ENCODE measurements around the gene PTPRU. TPM values are rescaled to one million over a fixed set of nuclear protein-coding genes. Genes with fewer than 3 reads are reported as not detected.

The PTPRU gene
- total RNA-seq, 1 donor from 2014 or later = 37.3 TPM

- no peak for DNase-seq (ENCODE audit: extremely low spot score in 2 of 2)
- H3K27me3 ChIP-seq = no peaks in the 10 kb centered on the region
Observed at GRCh38 chr1:29368936-29369932, 132.9 kb downstream of the PTPRU start.

GRCh38 chr1:29370067-29370466 is 133.7 kb downstream of the PTPRU start:
- DNase-seq (ENCODE audit: extremely low spot score in 2 of 2) = no peak
- H3K27ac ChIP-seq = no peak overlapping the region
- H3K9me3 ChIP-seq = no peaks in the 10 kb centered on the region
- H3K27me3 ChIP-seq = no peaks in the 10 kb centered on the region
- no peaks in the 10 kb centered on the region for H3K4me1 ChIP-seq
- no peak for TF ChIP-seq POLR2A (IDR thresholded peaks at IDR 0.05)
- no peak for TF ChIP-seq CTCF (IDR thresholded peaks at IDR 0.05)
- TF ChIP-seq POLR2AphosphoS5 (IDR thresholded peaks at IDR 0.05; ENCODE audit: insufficient read depth in 1 of 2, low read depth in 1 of 2) = no peak
- H3K36me3 ChIP-seq = no peaks in the 10 kb centered on the region
- intact Hi-C loops (cut with DNase I) = no loop called here
- no peak overlapping the region for H3K4me3 ChIP-seq

More at GRCh38 chr1:29368936-29369932, 132.9 kb downstream of the PTPRU start:
- no peaks in the 10 kb centered on the region for H3K4me1 ChIP-seq
- TF ChIP-seq CTCF (IDR thresholded peaks at IDR 0.05) = no peak
- no peak for TF ChIP-seq POLR2AphosphoS5 (IDR thresholded peaks at IDR 0.05; ENCODE audit: insufficient read depth in 1 of 2, low read depth in 1 of 2)
- no peak for TF ChIP-seq POLR2A (IDR thresholded peaks at IDR 0.05)
- H3K4me3 ChIP-seq = no peak overlapping the region
- intact Hi-C loops (cut with DNase I) = no loop called here
- no peak overlapping the region for H3K27ac ChIP-seq
- no peaks in the 10 kb centered on the region for H3K36me3 ChIP-seq
- H3K9me3 ChIP-seq = no peaks in the 10 kb centered on the region

GRCh38 chr1:29371332-29371731 is 135.0 kb downstream of the PTPRU start:
- Histone ChIP-seq H3K27ac (no peak overlapping the region), H3K36me3 (no peaks in the 10 kb centered on the region), H3K9me3 (no peaks in the 10 kb centered on the region), H3K4me1 (no peaks in the 10 kb centered on the region), H3K4me3 (no peak overlapping the region), H3K27me3 (no peaks in the 10 kb centered on the region)
- intact Hi-C loops (cut with DNase I) = no loop called here
- no peak for DNase-seq (ENCODE audit: extremely low spot score in 2 of 2)
- no peak for TF ChIP-seq POLR2AphosphoS5 (IDR thresholded peaks at IDR 0.05; ENCODE audit: insufficient read depth in 1 of 2, low read depth in 1 of 2)
- TF ChIP-seq CTCF (IDR thresholded peaks at IDR 0.05) = no peak
- TF ChIP-seq POLR2A (IDR thresholded peaks at IDR 0.05) = no peak

GRCh38 chr1:29372108-29372507 is 135.8 kb downstream of the PTPRU start:
- no peaks in the 10 kb centered on the region for H3K36me3 ChIP-seq
- DNase-seq (ENCODE audit: extremely low spot score in 2 of 2) = no peak
- TF ChIP-seq POLR2A (IDR thresholded peaks at IDR 0.05) (no peak), POLR2AphosphoS5 (IDR thresholded peaks at IDR 0.05; ENCODE audit: insufficient read depth in 1 of 2, low read depth in 1 of 2) (no peak), CTCF (IDR thresholded peaks at IDR 0.05) (no peak)
- H3K4me3 ChIP-seq = no peak overlapping the region
- no peaks in the 10 kb centered on the region for H3K27me3 ChIP-seq
- no peak overlapping the region for H3K27ac ChIP-seq
- intact Hi-C loops (cut with DNase I) = no loop called here
- H3K9me3 ChIP-seq = no peaks in the 10 kb centered on the region
- H3K4me1 ChIP-seq = no peaks in the 10 kb centered on the region

Other genes with a start within 250 kb of the PTPRU start
- 25.8 TPM for gene TMEM200B, start 112.6 kb upstream of the PTPRU start, total RNA-seq
- gene SRSF4, start 54.6 kb upstream of the PTPRU start, total RNA-seq = 67.8 TPM
- 16.9 TPM for gene MECR, start 5.6 kb upstream of the PTPRU start, total RNA-seq

Data from vagina (tissue), 2 donors.